GM21528 (cell line): ENCODE measurements around the gene SUSD3.

Experiments
- ATAC-seq: cut with Tn5 transposase; IDR thresholded peaks from one replicate; pipeline ENCODE4 v1.9.1; 2021; ENCODE audit warnings: mild to moderate bottlenecking, moderate library complexity; ENCODE audit not compliant: unreplicated experiment, low FRiP score

SUSD3 gene

GRCh38 chr9:93072383-93072795, 13.9 kb downstream of the SUSD3 start:
- ATAC-seq = no peak

GRCh38 chr9:93076101-93076791, 17.7 kb downstream of the SUSD3 start:
- ATAC-seq = no peak

GRCh38 chr9:93076792-93077128, 18.3 kb downstream of the SUSD3 start:
- no peak for ATAC-seq

- no peak for ATAC-seq
These were observed 18.9 kb downstream of the SUSD3 start for GRCh38 chr9:93077367-93077766.

- ATAC-seq = no peak
These were observed 19.3 kb downstream of the SUSD3 start for GRCh38 chr9:93077811-93078210.

GRCh38 chr9:93079371-93079770, 20.9 kb downstream of the SUSD3 start:
- no peak for ATAC-seq

- ATAC-seq = no peak
These were observed 21.9 kb downstream of the SUSD3 start for GRCh38 chr9:93080406-93080805.

- no peak for ATAC-seq
These were observed 22.6 kb downstream of the SUSD3 start for GRCh38 chr9:93081081-93081529.

- no peak for ATAC-seq
These were observed 23.4 kb downstream of the SUSD3 start for GRCh38 chr9:93081931-93082330.

- no peak for ATAC-seq
These were observed 24.4 kb downstream of the SUSD3 start for GRCh38 chr9:93082841-93083411.

GRCh38 chr9:93083592-93084470, 25.3 kb downstream of the SUSD3 start:
- no peak for ATAC-seq

GRCh38 chr9:93084471-93084881, 26.0 kb downstream of the SUSD3 start:
- ATAC-seq = no peak

GRCh38 chr9:93085676-93086075, 27.2 kb downstream of the SUSD3 start:
- ATAC-seq = no peak

GRCh38 chr9:93086447-93087224, 28.1 kb downstream of the SUSD3 start:
- ATAC-seq = no peak

GRCh38 chr9:93087971-93088655, 29.6 kb downstream of the SUSD3 start:
- ATAC-seq = no peak

GRCh38 chr9:93088656-93089015, 30.1 kb downstream of the SUSD3 start:
- no peak for ATAC-seq

GRCh38 chr9:93089024-93089423, 30.5 kb downstream of the SUSD3 start:
- ATAC-seq = no peak

- ATAC-seq = no peak
These were observed 31.0 kb downstream of the SUSD3 start for GRCh38 chr9:93089481-93089991.

GRCh38 chr9:93090091-93090655, 31.7 kb downstream of the SUSD3 start:
- ATAC-seq = no peak

GRCh38 chr9:93091056-93091452, 32.6 kb downstream of the SUSD3 start:
- ATAC-seq = no peak
